Glomerular visceral epithelial cell (primary cell): ENCODE results near the gene KRT1.

ENCODE experiments used
- DNase-seq: peaks from one replicate; pipeline ENCODE4 v3.0.0-alpha.2; 2016; ENCODE audit errors: extremely low spot score

The KRT1 gene

DNA sequence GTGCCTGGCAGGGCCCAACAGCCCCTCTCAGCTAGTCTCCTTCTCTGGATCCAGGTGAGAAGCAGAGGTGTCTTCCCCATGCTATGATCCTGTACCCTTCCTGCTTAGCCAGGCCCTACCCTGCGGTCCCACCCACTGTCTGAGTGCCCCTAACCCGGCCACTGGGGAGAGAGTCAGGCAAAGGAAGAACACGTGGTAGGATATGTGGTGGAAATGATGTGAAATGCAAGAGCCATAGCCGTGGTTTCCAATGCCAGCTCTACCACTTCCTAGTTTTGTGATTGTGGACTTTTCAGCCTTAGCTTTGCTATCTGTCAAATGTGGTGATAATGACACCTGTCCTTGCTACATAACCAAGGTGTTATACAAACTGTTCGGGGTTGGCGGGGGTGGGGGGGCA lies 44.0 kb downstream of the KRT1 start:
- no peak for DNase-seq

DNA sequence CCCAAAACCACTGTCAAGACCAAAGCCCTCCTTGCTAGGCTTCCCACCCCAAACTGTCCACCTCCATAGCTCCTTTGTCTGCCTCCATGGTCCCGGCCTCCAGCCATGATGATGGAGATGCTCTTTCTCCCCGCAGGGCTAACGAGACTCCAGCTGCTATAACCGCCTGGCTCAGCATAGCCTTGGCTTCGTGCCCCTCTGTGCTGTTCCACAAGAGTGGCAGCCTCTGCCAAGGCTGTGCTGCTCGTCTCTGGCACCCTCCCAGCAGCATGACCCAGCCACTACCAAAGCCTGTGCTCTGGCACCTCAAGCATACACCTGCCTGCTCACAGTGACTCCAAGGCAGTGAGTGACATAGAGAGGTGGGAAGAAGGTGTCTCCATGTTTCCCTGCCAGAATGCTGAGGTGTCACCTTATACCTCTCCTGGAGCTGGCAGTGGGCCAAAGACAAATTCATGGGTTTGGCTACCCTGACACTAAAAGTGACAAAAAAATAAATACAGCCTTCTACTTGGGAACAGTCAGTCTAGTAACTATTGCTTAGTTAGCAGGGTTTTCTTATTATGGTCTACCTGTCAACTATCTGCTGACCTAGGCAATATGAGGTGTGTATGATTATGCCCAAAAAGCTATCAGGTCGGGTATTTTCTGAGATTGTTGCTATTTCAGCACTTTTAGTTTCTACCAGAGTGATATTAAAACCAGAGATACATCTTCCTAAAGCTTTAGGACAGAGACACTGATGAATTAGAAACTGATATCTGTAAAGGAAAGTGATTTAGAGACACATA lies 45.7 kb downstream of the KRT1 start:
- no peak for DNase-seq

DNA sequence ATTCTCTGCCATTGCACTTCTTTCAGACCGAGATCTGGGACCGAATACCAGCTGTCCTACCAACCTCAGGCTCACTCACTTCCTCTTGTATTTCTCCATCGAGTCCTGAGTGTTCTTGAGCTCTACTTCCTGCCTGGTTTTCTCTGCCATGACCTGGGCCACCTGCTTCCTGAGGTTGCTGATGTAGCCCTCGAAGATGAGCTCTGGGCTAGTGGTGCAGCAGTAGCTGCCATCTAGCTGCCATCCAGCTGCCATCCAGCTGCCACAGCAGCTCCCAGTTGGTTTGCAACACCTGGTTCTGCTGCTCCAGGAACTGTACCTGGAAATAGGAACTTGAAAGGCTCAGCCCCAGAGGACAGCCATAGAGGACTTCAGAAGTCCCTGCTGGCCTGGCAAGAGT lies 46.8 kb downstream of the KRT1 start:
- DNase-seq, result no peak

DNA sequence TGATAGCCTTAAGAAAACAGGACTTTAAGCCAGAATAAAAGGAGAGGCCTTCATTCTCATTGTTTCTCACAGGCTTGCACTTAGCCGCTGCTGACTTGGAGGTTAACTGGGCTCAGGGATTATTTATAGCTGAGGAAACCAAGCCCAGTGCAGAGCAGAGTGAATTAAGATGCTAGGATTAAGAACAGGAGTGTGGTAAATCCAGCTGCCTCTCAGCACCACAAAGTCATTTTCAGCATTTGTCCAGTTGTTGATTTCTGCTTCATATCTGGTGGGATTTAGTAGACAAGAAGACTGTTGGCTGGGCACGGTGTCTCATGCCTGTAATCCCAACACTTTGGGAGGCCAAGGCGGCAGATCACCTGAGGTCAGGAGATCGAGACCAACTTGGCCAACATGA lies 47.6 kb downstream of the KRT1 start:
- DNase-seq, result no peak

DNA sequence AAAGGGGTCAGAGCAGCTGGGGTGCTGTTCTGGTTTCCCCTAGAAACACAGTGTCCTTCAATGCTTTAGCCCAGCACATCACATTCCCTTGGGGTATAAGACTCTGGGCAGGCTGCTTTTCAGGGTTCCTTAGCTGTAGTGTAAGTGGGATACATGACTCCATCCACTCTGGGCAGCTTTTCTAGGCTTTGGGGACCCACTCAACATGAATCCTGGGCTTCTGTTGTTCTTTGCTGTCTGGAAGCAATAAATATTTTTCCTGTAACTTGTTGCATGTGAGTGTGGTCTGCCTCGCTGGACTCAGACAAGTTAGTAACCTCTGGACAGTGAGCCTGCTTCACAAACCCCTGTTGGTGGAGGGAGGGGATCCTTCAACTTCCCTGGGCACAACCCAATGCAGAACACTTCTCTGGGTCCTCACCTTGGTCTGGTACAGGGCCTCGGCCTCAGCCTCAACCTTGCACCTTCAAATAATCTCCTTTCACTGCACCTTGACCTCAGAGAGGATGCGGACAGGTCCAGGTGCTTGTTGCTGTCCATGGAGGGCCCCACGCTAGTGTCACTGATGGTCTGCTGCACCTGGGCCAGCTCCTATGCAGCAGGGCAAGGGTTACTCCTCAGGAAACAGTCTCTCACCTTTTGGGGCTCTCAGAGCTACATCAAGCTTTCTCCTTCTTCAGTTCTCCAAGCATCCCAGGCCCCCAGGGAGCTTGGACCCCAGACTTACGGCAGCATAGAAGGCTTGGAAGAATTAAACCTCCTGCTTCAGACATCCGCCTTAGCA lies 48.3 kb downstream of the KRT1 start:
- DNase-seq, result no peak

DNA sequence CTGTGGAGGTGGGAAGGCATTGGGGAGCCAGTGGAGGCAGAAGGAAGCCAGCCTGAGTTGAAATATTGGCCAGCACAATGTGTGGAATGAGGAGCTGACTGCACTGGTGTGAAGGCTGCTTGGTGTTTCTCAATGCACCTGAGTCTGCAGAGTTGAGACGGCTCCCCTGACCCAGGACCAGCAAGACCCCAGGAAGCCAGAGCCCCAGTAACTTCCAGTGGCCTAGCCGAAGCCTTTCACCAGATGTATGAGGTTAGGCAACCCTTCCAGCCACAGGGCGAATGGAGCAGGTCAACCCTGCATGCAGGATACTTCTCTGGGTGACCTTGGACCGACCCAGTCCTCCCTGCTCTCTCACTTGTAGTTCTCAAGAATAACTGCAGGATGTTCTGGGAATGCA lies 48.9 kb downstream of the KRT1 start:
- DNase-seq, result no peak

DNA sequence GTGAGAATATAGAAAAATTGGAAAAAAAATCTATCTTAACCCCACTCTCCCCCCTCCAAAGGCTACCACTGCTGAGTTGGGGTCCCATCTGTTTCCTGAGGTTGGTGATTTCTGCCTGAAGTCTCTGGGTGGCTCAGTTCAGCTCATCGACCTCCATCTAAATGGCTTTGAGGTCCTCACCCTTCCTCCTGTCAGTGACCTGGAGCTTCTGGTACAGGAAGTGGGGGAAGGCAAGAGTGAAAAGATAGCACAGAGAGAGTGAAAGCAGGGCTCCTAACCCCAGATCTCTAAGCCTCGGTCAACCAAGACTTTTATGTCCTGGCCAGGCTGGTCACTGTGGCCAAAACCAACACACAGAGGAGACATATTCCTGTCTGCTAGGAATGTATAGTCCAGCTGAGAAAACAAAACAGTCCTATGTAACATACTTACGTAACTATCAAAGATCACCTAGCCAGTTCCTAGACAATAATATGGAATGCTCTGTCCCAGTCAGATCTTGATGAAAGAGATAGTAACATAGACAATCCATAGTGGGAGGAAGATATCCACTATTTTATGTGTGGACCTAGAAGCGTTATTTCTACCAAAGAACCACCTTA lies 49.5 kb downstream of the KRT1 start:
- DNase-seq, result no peak

DNA sequence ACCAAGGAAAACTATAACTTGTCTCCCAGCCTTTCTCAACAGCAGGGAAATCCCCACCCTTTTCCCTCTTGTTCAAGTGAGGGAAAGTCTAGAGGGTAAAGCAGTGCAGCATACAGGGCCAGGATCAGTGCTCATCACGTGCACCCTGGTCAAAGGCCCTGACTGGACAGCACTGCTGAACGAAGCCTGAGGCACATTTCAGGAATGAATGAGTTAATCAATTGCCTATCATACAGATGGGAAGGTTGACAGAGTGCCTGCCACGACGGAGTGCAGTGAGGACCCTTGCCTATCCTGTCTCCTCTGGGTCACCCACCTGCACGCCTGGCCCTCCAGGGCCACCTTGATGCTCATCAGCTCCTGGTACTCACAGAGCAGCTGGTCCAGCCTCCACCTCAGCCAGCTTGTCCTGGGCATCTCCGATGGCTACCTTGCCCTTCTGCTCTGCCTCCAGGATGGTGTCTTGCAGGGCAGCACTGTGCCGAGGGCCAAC lies 50.2 kb downstream of the KRT1 start:
- no peak for DNase-seq

DNA sequence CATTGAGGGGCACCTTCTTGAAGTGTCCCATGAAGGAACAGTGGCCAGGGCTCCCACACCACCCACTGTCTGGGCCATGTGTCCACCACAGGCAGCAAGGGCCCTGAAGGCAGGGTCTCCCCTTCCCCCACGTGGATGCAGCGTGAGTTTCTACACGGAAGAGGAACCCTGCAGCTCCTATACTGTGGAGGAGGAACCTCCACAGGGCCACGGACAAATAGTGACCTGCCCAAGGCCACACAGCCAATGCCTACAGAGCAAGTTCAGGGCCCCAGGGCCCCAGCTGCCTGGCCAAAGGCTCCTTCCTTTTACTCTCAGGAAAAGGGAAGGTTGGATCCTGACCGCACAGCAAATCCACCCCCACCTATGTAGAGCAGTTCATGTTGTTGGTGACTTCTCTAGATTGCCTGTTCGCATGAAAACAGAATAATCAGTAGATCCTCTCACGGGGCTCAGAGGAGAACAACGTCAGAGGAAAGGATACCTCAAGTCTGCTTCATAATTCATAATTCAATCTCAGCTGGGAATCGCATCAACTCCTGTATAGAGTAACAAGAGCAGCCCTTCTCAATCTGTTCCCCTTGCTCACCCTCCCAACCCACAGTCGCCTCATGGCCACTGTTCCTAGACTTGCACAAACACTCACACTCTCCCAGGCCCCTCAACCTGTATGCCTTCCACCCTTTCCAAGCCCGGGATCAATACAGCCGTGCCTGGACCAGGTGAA lies 50.8 kb downstream of the KRT1 start:
- no peak for DNase-seq

DNA sequence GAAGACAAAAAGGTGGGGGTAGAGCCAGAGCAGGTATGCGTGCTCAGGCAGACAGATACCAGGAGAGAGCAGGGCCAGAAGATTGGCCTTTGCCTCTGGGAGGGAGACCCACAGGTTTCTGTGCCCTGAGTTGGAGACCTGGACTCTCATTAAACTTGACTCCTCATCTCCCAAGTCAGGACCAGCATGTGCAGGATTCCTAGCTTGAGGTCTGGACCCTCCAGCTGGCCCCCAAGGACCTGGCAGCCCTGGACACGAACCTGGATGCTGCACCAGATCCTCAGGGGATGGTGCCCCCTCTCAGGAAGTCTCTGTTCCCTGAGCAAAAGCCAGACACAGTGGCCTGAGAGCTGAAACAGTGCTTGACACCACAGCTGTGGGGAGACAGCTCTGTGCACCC lies 51.4 kb downstream of the KRT1 start:
- DNase-seq, result no peak

DNA sequence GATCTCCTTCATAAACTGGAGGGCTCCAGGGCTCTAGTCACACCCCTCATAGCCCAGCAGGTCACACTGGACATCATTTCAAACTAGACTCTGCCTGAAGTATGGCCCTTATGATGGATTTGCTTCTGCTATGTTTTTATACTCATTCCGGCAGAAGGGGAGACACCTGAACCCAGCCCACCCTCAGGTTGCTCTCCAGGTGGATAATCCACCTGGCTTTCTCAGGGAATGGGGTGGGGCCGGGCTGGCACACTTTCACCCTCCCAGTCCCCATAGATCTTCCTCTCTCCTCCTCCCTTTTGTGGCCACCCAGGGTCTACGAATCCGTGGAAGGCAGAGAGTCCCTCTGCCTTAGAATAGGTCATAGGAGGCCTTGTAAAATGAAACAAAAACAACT lies 52.1 kb downstream of the KRT1 start:
- no peak for DNase-seq

DNA sequence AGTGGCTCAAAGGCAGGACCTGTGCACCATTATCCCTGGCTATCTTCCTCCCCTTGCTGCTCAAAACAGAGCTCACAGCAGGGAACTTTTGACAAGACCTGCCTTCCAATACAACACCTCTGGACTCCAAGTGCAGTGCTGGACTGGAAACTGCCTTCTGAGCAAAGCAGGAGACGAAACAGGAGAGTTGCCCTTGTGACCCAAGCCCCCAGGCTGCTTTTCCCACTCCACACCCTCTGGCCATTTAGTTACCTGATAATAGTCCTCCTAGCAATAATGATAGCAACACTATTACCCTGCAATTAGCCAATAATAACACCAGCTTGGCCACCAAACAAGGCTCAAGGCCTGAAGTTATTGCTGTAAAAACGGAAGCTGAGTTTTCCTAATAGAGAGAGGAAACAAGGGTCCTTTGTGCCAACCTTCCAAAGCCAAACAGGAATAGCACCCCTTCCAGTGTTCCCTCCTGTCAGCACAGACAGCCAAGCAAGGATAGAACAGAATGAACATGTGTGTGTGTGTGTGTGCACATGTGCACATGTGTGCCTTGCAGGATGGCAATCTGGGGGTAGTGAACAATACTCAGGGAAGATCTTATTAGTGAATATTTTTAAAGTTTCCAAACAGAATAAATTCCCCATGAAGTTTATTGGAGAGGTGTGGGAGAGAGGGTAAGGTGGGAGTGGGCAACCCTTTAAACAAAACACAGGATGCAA lies 52.7 kb downstream of the KRT1 start:
- no peak for DNase-seq
